Erythroblast (primary cell): ENCODE results near the gene AATF.

Source experiments
- DNase-seq, 2 experiments: peaks; one replicate each; lab custom pipeline; 2025; lab: John Stamatoyannopoulos, UW
- GATA1 ChIP-seq: IDR thresholded peaks from 2 replicates; pipeline ENCODE4 v1.6.1; 2011; ENCODE audit warnings: low read depth, mild to moderate bottlenecking, control low read depth, low read length, moderate library complexity
- POLR2A ChIP-seq: IDR thresholded peaks from 2 replicates; pipeline ENCODE4 v1.6.1; 2011; ENCODE audit warnings: mild to moderate bottlenecking, low read length

The AATF gene

GRCh38 chr17:37017404-37017803 is 68.7 kb downstream of the AATF start:
- TF ChIP-seq GATA1 (no peak), POLR2A (no peak)
- peak; percentile 26 to 79 for DNase-seq

- no peak for DNase-seq
- TF ChIP-seq POLR2A, result no peak
- no peak for TF ChIP-seq GATA1
Measured at GRCh38 chr17:37019117-37019740, 70.5 kb downstream of the AATF start.

GRCh38 chr17:37019741-37020129 is 71.0 kb downstream of the AATF start:
- TF ChIP-seq GATA1, result no peak
- TF ChIP-seq POLR2A, result no peak
- no peak for DNase-seq

- TF ChIP-seq POLR2A (no peak), GATA1 (no peak)
- no peak for DNase-seq
Measured at GRCh38 chr17:37024181-37024637, 75.5 kb downstream of the AATF start.

GRCh38 chr17:37025238-37025637 is 76.5 kb downstream of the AATF start:
- TF ChIP-seq GATA1 (no peak), POLR2A (no peak)
- no peak for DNase-seq

- DNase-seq, result no peak
- TF ChIP-seq GATA1 (no peak), POLR2A (no peak)
Measured at GRCh38 chr17:37025847-37026530, 77.2 kb downstream of the AATF start.

GRCh38 chr17:37026531-37026869 is 77.7 kb downstream of the AATF start:
- DNase-seq, result no peak
- TF ChIP-seq POLR2A, result no peak
- no peak for TF ChIP-seq GATA1

- TF ChIP-seq POLR2A (no peak), GATA1 (no peak)
- DNase-seq, result no peak
Measured at GRCh38 chr17:37028040-37028439, 79.3 kb downstream of the AATF start.

GRCh38 chr17:37031493-37032083 is 82.8 kb downstream of the AATF start:
- TF ChIP-seq GATA1, result no peak
- no peak for TF ChIP-seq POLR2A

GRCh38 chr17:37037590-37038155 is 88.9 kb downstream of the AATF start:
- TF ChIP-seq GATA1, result no peak
- TF ChIP-seq POLR2A, result no peak
- no peak for DNase-seq

More at GRCh38 chr17:37031493-37032083, 82.8 kb downstream of the AATF start:
- DNase-seq, result no peak

GRCh38 chr17:37039269-37039668 is 90.5 kb downstream of the AATF start:
- no peak for DNase-seq
- no peak for TF ChIP-seq POLR2A

- no peak for DNase-seq
- TF ChIP-seq POLR2A (no peak), GATA1 (no peak)
Measured at GRCh38 chr17:37041932-37042331, 93.2 kb downstream of the AATF start.

GRCh38 chr17:37043201-37043600 is 94.4 kb downstream of the AATF start:
- TF ChIP-seq POLR2A (no peak), GATA1 (no peak)
- DNase-seq, result no peak

GRCh38 chr17:37045351-37045922 is 96.7 kb downstream of the AATF start:
- DNase-seq, result no peak
- TF ChIP-seq GATA1 (no peak), POLR2A (no peak)
